HG03565 (cell line): ENCODE data around the gene LRRC74B.

Experiments
- ATAC-seq: cut with Tn5 transposase; IDR thresholded peaks from one replicate; pipeline ENCODE4 v1.9.1; 2021; ENCODE audit warnings: mild to moderate bottlenecking, moderate library complexity; ENCODE audit not compliant: unreplicated experiment

The LRRC74B gene

DNA sequence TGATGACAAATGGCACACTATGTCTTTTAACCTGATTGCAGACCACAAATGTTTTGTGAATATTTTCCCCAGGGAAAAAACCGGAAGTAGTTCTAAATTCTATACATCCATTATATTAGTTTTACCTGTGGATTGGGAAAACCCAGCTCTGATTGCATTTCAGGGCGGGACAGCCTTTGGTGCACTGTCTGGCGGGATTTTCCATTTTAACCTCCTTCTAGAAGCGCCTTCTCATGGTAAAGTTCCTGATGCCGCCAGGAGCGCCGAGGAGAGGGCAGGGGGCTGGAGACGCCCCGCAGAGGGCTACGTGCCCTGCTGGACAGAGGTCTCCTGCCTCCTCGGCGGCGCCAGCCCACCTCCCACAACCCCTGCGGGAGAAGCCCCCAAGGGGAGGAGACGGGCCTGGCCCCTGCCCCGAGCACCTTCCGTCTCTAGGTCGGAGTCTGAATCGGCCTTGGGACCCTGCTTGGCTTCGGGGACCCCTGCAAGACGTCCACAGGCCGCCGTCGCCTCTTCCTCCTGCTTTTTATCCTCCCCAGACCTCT is 32.0 kb upstream of the LRRC74B start:
- ATAC-seq: no peak

DNA sequence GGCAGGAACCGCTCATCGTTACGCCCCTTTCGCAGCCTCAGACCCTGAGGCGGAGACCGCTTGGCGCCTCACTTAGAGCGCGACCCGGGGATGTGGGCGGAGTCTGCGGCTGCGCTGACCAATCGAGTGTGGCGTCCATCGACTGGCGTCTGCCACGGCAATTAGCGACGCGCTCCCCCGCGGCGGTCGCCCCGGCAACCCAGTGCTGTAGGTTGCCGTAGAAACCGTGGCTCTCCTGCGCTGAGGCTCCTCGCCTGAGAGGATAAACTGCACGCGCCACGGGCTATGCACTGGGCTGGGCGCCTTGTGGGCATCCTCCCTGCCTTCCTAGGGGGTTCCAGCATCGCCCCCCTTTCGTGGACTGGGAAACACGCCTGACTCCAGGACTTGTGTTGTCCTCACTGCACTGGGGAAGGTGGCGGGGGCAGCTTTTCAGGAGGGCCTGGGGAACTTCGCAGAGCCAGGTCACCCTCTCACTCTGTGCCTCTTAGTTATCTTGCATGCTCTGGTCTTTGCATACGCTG is 31.5 kb upstream of the LRRC74B start:
- ATAC-seq: peak; percentile 75

DNA sequence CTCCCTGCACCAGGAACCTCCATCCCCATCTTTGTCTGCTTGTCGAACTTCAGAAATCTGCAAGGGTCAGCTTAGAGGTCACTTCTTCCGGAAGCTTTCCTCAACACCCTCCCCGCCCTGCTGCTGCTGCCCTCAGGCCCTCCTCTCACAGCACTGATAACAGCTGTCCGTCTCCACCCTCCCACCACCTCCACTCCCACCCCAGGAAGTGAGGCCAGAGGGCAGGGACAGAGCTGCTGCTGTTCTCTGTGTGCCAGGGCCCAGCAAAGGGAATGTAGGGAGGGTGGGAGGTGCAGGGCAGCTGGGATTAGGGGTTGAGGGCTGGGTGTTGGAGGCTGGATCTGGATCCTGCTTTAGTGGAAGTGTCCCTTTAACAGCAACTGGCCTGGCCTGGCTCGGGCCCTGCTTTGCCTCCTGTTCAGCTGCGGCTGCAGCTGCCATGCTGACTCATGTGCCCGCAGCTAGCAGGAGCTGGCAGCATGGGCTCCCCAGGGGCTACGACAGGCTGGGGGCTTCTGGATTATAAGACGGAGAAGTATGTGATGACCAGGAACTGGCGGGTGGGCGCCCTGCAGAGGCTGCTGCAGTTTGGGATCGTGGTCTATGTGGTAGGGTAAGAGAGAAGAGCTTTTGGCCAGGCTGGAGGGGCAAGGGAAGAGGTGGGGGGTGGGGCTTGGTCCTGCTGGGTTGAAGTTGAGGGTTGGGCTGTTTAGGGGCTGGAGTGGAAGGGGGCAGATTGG is 30.9 kb upstream of the LRRC74B start, which contains the start of gene P2RX6:
P2RX6 (plus strand) TSS at position 440 of the 740 bp plus-strand sequence; CDS start at position 450, 10 bp downstream.
- no peak for ATAC-seq

DNA sequence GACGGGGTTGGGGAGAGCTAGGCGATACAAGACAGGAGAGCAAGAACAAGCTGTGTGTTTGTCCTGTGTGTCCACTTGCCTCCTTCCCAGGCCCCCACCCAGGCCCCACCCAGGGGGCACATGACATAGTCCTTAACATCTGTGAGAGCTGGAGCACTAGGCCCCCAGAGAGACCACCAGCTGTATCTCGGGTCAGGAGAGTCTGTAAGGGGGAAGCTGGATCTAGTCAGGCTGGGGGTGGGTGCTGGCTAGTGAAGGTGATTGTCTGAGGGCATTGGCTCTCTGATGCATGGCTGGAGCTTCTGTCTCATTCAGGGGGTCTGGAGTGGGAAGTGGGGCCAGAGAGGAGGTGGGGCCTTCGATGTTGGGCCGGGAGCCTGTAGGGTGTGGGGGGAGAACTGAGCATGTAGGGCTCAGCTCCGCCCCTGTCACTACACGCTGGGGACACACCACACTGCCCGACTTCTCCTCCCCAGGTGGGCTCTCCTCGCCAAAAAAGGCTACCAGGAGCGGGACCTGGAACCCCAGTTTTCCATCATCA is 30.2 kb upstream of the LRRC74B start:
- ATAC-seq: no peak

DNA sequence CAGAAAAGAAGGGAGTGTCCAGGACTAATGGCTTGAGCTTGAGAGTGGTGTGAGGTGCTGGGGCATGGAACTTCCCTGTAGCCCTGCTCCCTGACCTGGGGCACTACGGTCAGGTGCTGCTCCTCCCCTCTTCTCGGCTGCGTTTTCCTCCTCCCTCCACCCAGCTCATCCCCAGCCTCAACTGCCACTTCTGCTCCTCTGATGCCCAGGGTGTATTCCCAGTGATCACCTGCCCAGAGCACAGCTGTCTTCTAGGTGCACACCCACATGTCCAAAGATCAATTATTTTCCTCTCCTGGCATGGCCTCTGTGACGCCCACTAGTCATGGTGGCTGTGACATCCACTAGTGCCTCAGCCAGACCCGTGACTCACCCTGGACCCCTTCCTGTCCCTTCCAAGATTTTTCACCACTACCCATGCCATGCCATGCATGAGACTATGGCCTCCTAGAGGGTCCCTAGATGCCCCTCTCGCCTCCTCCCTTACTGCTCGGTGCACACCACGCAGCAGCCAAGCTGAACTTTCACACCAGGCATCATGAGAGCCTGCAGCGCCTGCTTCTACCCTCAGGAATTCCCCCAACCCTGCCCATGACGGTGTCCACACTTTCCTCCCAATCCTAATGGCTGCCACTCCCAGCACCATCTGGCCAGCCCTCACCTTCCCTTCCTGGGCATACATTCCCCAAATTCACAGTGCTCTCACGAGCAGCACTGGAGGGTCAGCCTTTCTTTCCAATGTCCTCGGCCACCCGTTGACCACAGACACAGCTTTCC is 28.9 kb upstream of the LRRC74B start:
- no peak for ATAC-seq

DNA sequence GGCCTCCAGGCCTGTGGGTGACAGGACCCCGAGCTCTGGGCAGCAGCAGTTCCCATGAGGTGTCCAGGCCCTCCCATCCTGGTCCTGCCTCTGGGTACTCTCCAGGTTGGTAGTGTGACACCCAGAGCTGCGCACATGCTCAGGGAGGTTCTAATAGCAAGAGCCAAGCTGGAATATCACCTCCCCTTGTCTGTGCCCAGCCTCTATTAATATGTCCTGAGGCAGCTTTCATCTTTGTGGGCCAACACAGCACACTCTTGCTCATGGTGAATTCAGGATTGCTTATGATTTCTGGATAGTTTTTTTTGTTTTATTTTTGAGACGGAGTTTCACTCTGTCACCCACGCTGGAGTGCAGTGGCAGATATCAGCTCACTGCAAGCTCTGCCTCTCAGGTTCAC is 27.4 kb upstream of the LRRC74B start:
- ATAC-seq: no peak

DNA sequence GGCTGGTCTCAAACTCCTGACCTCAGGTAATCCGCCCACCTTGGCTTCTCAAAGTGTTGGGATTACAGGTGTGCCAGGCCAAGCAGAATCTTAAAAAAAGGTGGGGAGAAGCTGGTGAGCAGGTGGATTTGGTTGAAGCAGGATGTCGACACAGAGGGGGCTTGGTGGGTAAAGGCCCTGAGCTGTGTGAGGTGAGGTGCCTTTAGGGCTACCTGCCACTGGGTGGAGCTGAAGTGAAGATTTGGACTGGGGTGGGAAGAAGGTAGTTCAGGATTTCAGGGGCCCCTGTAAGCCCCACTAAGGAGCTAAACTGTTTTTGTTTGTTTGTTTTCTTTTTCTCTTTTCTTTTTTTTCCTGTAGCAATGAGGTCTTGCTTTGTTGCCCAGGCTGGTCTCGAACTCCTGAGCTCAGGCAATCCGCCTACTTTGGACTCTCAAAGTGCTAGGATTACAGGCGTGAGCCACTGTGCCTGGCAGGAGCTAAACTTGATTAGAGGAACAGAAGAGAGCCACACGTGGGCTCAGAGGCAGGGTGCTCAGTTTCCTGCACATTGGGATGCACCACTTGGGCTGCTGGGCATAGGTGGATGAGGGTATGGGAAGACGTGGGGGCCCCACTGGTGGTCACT is 24.8 kb upstream of the LRRC74B start:
- ATAC-seq: no peak

DNA sequence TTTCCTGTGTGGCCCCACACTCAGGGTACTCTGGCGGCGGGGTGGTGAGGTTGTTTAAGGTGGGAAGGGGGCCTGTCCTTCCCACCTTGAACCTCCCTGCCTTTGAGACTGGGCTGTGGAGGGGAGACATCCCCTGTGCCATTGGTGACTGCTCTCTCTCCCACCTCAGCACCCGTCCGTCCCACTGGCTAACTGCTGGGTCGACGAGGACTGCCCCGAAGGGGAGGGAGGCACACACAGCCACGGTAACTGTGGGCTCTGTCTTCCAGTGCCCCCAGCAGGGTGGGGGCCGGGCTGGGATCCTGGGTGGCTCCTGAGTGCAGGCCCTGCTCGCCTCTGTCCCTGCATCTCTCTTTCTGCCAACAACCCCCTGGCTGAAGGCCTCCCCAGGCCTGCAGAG is 23.2 kb upstream of the LRRC74B start:
- no peak for ATAC-seq

DNA sequence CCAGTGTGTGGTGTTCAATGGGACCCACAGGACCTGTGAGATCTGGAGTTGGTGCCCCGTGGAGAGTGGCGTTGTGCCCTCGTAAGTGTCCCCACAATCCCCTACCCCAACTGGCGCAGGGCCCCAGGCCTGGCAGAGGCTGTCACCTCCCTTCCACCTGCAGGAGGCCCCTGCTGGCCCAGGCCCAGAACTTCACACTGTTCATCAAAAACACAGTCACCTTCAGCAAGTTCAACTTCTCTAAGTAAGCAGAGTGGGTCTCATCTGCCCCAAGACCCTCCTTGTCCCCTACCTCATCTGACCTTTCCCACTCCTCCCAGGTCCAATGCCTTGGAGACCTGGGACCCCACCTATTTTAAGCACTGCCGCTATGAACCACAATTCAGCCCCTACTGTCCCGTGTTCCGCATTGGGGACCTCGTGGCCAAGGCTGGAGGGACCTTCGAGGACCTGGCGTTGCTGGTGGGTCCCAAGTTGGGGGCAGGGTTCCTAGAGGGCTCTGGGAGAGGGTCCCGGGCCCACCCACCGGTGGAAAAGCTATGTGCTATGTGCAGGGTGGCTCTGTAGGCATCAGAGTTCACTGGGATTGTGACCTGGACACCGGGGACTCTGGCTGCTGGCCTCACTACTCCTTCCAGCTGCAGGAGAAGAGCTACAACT is 22.7 kb upstream of the LRRC74B start:
- no peak for ATAC-seq

DNA sequence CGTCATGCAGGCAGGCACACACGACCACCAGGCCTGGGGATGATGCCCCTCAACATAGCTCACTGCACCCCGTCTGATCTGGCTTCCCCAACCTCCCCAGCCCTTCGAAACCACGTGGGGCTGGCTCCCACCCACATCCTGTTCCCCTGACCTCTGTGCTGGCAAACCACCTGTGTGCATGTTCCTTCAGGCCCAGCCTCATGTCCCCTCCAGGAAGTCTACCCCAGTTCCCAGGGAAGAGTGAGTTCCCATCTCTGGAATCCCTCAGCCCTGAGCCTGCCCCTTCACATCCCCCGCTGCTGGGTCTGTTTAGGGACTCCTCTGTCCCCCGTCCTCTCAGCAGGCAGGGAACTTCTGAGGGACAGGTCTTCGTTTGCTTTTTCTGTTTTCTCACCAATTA is 20.5 kb upstream of the LRRC74B start:
- no peak for ATAC-seq

DNA sequence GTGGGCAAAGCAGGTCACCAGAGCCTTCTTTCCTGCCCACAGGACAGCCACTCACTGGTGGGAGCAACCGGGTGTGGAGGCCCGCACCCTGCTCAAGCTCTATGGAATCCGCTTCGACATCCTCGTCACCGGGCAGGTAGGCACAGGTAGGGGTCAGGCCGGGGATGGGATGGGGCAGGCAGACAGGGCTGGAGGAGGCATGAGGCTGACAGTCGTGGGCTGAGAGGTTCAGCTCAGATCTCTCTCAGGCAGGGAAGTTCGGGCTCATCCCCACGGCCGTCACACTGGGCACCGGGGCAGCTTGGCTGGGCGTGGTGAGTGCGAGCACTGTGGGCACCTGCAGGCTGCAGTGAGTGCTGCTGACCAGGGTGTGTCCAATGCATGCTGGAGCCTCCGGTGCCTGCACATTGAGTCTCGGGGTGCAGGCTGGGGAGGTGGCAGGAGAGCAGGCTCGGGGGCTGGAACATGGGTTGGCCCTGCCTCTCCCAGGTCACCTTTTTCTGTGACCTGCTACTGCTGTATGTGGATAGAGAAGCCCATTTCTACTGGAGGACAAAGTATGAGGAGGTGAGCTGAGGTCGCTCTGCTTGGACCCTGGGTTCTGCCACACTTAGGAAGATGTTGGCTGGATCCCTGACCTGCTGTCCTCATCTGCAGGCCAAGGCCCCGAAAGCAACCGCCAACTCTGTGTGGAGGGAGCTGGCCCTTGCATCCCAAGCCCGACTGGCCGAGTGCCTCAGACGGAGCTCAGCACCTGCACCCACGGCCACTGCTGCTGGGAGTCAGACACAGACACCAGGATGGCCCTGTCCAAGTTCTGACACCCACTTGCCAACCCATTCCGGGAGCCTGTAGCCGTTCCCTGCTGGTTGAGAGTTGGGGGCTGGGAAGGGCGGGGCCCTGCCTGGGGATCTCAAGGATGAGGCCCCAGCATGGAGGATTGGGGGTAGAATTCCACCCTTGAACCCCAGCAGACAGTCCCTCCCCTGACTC is 19.7 kb upstream of the LRRC74B start:
- ATAC-seq: no peak

DNA sequence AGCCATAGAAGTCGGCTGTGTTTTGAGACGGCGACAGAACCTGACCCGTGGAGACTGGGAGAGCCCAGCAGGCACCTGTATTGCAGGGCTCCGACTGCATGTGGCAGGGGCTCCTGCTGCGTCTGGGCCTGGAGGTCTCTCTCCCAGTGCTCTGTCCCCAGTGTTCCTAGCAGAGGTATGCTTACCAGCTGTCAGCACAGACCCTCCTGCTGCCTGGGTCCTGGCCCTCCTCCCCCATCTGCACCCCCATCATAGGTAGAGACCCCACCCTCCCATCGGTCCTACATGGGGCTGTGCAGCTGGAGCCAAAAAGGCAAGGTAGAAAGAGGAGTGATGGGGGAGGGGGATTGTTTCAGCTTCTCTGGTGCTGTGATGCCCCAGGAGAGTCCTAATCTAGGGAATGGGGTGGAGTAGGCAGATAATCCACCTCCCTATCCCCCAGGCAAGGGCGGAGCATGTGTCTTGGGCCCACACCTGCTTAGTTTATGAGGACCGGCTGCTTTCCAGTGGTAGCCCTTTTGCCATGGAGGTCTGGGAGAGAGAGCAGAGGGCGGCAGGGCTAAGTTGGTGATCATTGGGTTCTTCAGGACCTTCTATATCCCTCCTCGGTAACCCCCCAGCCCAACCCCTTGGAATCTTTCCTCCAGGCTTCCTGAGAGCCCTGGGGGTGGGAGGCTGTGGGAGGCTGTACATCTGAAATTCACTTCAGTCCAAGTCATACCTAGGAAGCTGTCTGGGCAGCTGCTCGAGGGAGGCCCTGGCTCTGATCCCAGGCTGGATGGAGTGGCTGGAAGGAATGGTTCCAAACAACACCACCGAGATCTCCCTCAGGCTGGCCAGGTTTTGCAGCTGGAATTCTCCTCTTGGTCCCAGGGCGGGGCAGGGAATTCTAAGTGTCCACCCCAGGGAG is 18.7 kb upstream of the LRRC74B start:
- ATAC-seq: no peak

DNA sequence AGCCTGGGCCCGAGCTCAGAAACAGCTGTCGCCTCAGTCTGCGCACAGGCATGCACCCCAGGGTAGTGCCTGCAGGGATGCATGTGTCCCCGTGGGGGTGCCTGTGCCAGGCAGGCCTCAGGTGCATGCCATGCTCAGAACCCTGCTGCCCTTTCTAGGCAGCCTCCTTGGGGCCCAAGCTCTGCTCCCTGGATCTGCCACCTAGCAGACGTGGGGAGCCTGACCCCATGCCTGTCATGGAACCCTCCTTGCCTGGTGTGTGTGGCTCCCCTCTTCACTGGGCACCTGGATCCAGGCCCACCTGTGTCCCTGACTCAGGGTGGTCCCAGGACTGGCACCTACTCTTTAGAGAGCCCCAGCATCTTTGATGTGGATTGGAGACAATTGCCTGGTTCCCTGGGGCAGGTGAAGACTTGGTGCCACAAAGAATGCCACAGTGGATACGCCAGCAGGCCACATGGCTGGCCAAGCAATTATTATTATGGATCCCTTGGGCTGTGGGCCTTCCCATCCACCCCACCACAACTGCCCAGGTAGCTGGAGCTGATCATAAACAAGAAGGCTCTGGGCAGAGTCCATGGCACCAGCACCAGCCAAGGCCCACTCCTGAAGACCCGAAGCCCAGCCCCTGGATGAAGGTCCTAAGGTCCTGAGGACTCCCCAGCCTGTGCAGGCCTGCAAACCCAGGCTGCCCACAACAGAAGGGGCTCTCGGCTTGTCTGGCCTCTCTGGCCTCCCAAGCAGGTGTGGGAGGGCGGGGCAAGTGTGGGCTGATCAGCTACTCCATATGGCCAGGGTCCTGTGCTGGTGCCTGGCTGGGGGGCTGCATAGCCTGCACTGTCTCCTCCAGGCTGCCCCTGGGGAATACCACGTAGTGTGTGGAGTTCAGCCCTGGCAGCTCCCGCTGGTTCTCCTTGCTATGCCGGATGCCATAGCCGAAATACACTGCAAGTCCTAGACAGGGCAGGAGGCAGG is 17.2 kb upstream of the LRRC74B start:
- ATAC-seq: no peak

DNA sequence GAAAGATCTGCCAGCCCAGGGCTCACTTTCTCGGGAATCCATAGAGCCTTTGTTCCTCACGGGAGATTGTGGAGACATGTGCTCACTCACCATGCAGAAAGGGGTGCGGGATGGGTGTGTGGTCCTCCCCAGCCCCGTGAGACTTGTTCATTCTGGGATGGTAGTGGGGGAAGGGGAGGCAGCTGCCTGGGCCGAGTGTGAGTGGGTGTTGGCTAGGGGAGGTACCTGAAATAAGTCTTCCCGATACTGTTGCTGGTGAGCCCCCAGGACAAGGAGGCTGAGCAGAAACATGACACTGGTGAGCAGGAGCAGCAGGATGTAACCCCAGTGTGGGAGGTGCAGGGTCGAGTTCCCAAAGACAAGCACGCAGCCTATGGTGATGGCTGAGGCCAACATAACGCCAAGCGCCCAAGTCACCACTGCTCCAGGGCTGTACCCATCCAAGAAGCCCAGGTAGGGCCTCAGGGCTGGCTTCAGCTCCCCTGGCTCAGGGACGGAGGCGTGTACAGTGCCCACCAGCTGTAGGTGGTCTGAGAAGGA is 16.2 kb upstream of the LRRC74B start:
- no peak for ATAC-seq

DNA sequence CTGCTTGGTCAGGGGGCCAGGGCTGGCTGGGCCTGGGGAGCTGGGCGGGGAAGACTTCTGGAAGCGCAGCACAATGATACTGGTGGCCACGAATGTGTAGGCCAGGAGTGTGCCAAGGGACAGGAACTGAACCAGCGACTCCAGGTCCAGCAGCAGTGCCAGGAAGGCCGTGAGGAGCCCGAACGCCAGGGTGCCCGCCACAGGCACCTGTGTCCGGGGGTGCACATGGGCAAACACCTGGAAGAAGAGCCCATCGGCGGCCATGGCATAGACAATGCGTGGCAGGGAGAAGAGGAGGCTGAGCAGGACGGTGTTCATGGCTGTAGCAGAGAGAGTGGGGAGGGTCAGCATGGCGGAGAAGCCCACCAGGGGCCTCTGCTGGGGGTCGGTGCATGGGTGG is 15.7 kb upstream of the LRRC74B start:
- no peak for ATAC-seq

DNA sequence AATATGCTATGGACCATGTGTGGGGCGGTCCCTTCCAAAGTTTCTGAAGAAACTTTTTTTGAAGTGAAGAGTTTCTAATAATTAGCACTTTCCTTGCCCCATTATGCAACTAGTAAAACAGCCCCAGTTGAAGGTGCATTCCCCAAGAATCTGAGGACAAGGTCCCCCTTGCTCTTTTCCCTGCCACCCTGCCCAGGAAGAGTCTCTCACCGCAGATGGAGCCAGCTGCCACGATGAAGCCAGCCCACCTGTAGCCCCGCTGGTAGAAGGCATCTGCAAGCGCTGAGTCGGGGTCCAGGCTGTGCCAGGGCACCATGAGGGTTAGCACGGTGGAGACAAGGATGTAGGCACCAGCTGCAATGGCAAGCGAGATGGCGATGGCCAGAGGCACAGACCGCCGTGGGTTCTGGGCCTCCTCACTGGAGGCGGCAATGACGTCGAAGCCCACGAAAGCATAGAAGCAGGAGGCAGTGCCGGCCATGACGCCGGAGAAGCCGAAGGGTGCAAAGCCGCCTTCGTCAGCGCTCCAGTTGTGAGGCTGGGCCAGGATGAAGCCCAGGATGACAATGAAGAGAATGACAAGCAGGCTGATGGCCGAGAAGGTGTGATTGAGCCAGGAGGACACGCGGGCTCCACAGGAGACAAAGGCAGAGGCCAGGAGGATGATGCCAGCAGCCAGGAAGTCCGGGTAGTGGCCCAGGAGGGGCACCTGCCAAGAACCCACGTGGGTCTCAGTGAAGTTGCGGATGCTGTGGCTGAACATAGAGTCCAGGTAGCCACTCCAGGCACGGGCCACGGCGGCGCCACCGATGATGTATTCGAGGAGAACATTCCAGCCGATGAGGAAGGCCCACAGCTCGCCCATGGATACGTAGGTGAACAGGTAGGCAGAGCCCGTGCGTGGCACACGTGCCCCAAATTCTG is 14.9 kb upstream of the LRRC74B start:
- no peak for ATAC-seq
